ENCODE measurements around the gene MAGEF1.

Gene MAGEF1

GRCh38 chr3:184751204-184752040, 39.6 kb upstream of the MAGEF1 start:
- no peaks in the 10 kb centered on the region for H3K79me2 ChIP-seq (ENCODE audit: insufficient read depth, low read length)
- H3K9me3 ChIP-seq (ENCODE audit: insufficient read depth, low read length) = no peaks in the 10 kb centered on the region
- no peaks in the 10 kb centered on the region for H3K36me3 ChIP-seq (ENCODE audit: low read length)
- H3K9me2 ChIP-seq (replicated peaks; ENCODE audit: insufficient read depth, low read length) = no peaks in the 10 kb centered on the region
- H3K9ac ChIP-seq (ENCODE audit: low read length) = no peak overlapping the region
- no peaks in the 10 kb centered on the region for H3F3A ChIP-seq (ENCODE audit: insufficient read depth)
- H3K4me3 ChIP-seq (ENCODE audit: insufficient read depth, low read length, poor library complexity, severe bottlenecking) = no peak overlapping the region
- H3K4me2 ChIP-seq (ENCODE audit: low read depth, low read length, poor library complexity, severe bottlenecking) = no peak overlapping the region
- no peak for TF ChIP-seq EZH2phosphoT487 (conservative IDR thresholded peaks at IDR 0.05; ENCODE audit: low read length)
- no peak for TF ChIP-seq CTCF (IDR thresholded peaks at IDR 0.05; ENCODE audit: insufficient read depth, low read length, poor library complexity, severe bottlenecking)
- H3K27ac ChIP-seq (ENCODE audit: low read depth, low read length) = no peak overlapping the region
- no peaks in the 10 kb centered on the region for H3K27me3 ChIP-seq (ENCODE audit: low read length)
- H2AFZ ChIP-seq (ENCODE audit: low read depth, low read length, severe bottlenecking) = no peak overlapping the region
- H4K20me1 ChIP-seq (ENCODE audit: low read depth, low read length) = no peaks in the 10 kb centered on the region

- no peak overlapping the region for H3K27ac ChIP-seq (ENCODE audit: low read depth, low read length)
- no peak overlapping the region for H2AFZ ChIP-seq (ENCODE audit: low read depth, low read length, severe bottlenecking)
- H3K4me3 ChIP-seq (ENCODE audit: insufficient read depth, low read length, poor library complexity, severe bottlenecking) = no peak overlapping the region
These were observed 38.7 kb upstream of the MAGEF1 start for GRCh38 chr3:184750349-184751083.

GRCh38 chr3:184749168-184749744, 37.4 kb upstream of the MAGEF1 start:
- Histone ChIP-seq H3K27ac (ENCODE audit: low read depth, low read length) (no peak overlapping the region), H3K4me3 (ENCODE audit: insufficient read depth, low read length, poor library complexity, severe bottlenecking) (no peak overlapping the region), H3K9ac (ENCODE audit: low read length) (no peak overlapping the region), H3F3A (ENCODE audit: insufficient read depth) (no peaks in the 10 kb centered on the region), H4K20me1 (ENCODE audit: low read depth, low read length) (no peaks in the 10 kb centered on the region), H3K4me2 (ENCODE audit: low read depth, low read length, poor library complexity, severe bottlenecking) (no peak overlapping the region), H3K27me3 (ENCODE audit: low read length) (no peaks in the 10 kb centered on the region), H3K9me2 (replicated peaks; ENCODE audit: insufficient read depth, low read length) (no peaks in the 10 kb centered on the region), H2AFZ (ENCODE audit: low read depth, low read length, severe bottlenecking) (no peak overlapping the region), H3K79me2 (ENCODE audit: insufficient read depth, low read length) (no peaks in the 10 kb centered on the region), H3K36me3 (ENCODE audit: low read length) (no peaks in the 10 kb centered on the region), H3K9me3 (ENCODE audit: insufficient read depth, low read length) (no peaks in the 10 kb centered on the region)
- TF ChIP-seq EZH2phosphoT487 (conservative IDR thresholded peaks at IDR 0.05; ENCODE audit: low read length) = no peak
- no peak for TF ChIP-seq CTCF (IDR thresholded peaks at IDR 0.05; ENCODE audit: insufficient read depth, low read length, poor library complexity, severe bottlenecking)

More at GRCh38 chr3:184750349-184751083, 38.7 kb upstream of the MAGEF1 start:
- H3K9ac ChIP-seq (ENCODE audit: low read length) = no peak overlapping the region
- no peaks in the 10 kb centered on the region for H3K27me3 ChIP-seq (ENCODE audit: low read length)
- H3K36me3 ChIP-seq (ENCODE audit: low read length) = no peaks in the 10 kb centered on the region
- no peaks in the 10 kb centered on the region for H4K20me1 ChIP-seq (ENCODE audit: low read depth, low read length)
- H3K9me2 ChIP-seq (replicated peaks; ENCODE audit: insufficient read depth, low read length) = no peaks in the 10 kb centered on the region
- no peak for TF ChIP-seq EZH2phosphoT487 (conservative IDR thresholded peaks at IDR 0.05; ENCODE audit: low read length)
- no peak for TF ChIP-seq CTCF (IDR thresholded peaks at IDR 0.05; ENCODE audit: insufficient read depth, low read length, poor library complexity, severe bottlenecking)
- no peaks in the 10 kb centered on the region for H3K9me3 ChIP-seq (ENCODE audit: insufficient read depth, low read length)
- no peak overlapping the region for H3K4me2 ChIP-seq (ENCODE audit: low read depth, low read length, poor library complexity, severe bottlenecking)
- H3F3A ChIP-seq (ENCODE audit: insufficient read depth) = no peaks in the 10 kb centered on the region
- H3K79me2 ChIP-seq (ENCODE audit: insufficient read depth, low read length) = no peaks in the 10 kb centered on the region
